ENCODE measurements around the gene TBX21.

TBX21 gene

DNA sequence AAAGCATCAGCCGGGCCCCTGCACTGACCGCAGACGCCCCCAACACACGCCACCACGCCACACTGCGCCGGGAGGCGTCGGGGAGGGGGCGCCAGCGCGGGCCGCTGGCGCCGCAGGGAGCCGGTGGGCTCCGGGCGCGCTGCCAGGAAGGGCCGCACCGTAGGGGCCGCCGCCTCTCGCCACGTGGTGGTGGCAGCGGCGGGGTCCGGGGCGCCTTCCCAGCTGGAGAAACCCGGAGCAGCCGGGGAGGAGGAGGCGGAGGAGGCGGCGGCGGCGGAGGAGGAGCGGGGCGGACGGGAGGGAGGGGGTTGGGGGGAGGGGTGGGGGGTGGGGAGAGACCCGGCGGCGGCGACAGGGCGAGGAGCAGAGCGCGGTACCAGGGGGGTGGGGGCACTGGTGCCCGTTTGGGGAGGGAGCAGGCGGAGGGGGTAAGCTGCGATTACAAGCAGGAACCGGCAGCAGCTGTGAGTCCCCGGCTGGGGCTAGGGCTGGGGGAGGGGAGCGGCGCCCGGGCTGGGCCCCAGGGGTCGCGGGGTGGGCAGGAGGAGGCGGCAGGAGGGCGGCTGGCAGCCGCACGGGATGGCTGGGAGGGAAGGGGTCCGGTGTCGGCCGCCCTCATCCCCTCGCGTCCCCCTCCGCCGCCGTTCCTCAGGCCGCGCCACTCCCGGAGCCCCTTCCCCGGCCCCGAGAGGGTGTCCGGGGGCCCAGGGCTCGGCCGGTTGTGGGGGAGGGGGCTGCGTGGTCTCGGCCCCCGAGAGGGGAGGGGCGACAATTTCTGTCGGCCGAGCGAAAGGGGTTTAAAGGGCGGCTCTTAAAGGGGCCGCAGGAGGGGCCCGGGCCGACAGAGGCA lies 39.1 kb upstream of the TBX21 start, which contains the start of gene TBKBP1:
TBKBP1 (plus strand) TSS at position 431 of the 850 bp plus-strand sequence. CDS start 1,952 bp downstream, outside the sequence.
- TF ChIP-seq, protein P1, sequence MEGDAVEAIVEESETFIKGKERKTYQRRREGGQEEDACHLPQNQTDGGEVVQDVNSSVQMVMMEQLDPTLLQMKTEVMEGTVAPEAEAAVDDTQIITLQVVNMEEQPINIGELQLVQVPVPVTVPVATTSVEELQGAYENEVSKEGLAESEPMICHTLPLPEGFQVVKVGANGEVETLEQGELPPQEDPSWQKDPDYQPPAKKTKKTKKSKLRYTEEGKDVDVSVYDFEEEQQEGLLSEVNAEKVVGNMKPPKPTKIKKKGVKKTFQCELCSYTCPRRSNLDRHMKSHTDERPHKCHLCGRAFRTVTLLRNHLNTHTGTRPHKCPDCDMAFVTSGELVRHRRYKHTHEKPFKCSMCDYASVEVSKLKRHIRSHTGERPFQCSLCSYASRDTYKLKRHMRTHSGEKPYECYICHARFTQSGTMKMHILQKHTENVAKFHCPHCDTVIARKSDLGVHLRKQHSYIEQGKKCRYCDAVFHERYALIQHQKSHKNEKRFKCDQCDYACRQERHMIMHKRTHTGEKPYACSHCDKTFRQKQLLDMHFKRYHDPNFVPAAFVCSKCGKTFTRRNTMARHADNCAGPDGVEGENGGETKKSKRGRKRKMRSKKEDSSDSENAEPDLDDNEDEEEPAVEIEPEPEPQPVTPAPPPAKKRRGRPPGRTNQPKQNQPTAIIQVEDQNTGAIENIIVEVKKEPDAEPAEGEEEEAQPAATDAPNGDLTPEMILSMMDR (conservative IDR thresholded peaks at IDR 0.05; ENCODE audit: control insufficient read depth, insufficient read depth, low read depth, low read length), result no peak
- H3K4me3 ChIP-seq (ENCODE audit: control insufficient read depth, low read depth, low read length), result peak within 1 kb of the TSS; percentile 51
- DNase-seq (ENCODE audit: low read depth), result no peak

DNA sequence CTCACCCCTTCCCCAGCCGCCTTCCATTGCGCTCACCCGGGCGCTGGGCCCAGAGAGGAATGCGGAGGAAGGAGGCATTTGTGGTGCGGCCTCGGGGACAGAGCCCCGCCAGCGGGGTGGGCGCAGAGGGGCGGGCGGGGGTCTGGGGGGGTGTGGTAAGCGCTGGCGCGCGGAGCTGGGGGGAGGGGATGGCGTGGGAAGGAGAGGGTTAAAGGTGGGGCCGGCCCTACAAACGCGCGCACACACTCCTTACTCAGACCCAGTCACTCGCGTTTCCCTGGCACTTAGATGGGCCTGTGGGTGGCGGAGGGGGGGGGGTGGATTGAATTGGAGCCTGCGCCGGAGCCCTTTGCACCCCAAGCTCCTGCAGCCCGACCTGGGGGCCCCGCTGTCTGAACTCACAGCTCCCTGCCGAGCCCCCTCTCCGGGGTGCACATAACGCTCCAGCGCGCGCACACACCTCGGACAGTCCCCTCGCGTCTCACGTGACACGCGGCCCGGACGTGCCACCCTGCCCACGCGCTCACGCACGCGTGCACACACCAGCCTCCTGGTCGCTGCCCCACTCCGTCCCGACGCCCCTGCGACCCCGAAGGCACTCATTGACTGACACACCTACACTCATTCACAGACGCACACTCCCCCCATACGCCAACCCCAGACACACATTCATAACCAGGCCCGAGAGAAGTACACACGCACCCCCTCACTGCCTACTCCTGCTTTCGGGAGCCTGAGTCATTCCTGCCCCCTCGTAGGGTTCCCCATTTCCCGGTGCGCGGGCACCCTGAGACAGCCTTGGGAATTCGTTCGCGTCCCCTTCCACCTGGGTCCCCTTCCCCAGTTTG lies 38.2 kb upstream of the TBX21 start:
- peak; percentile 62 for DNase-seq (ENCODE audit: low read depth)
- TF ChIP-seq, protein P1 (conservative IDR thresholded peaks at IDR 0.05; ENCODE audit: control insufficient read depth, insufficient read depth, low read depth, low read length), result no peak
- H3K4me3 ChIP-seq (ENCODE audit: control insufficient read depth, low read depth, low read length), result peak overlapping the region; percentile 51

DNA sequence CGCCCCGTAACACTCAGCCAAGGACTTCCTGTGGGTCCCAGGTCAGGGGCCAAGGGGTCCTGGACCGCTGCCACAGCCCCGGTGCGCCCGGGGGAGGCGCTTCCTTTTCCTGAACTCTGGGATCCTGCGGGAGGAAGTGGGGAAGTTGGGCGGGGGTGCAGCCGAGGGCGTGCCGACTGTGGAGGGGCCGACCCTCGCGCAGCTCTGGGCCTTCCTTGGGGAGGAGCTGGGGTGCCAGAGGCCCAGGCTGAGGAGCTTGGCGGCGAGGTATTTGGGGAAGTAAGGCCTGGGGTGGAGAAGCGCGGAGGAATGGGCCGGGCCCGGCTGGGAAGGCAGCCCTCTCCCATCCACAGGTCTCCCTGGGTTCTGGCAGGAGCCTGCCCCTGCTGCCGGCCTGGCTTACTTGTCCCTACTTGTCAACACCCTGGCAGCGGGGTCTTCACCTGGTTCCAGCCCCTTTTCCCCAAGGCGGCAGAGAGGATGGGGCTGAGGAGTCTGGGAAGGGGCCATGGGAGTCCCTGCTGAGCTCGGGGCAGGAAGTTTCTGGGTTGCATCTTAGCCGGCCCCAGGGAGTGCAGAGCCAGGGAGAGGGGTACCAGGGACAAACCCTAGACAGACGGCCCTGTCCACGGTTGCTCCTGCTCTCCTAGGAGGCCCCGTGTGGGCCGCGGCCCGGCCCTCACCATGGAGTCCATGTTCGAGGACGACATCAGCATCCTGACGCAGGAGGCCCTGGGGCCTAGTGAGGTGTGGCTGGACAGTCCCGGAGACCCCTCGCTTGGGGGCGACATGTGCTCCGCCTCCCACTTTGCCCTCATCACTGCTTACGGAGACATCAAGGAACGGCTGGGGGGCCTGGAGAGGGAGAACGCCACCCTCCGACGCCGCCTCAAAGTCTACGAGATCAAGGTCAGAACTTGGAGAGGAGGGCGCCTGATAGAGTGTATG lies 37.3 kb upstream of the TBX21 start:
- peak overlapping the region; percentile 51 for H3K4me3 ChIP-seq (ENCODE audit: control insufficient read depth, low read depth, low read length)
- no peak for DNase-seq (ENCODE audit: low read depth)
- TF ChIP-seq, protein P1 (conservative IDR thresholded peaks at IDR 0.05; ENCODE audit: control insufficient read depth, insufficient read depth, low read depth, low read length), result no peak

DNA sequence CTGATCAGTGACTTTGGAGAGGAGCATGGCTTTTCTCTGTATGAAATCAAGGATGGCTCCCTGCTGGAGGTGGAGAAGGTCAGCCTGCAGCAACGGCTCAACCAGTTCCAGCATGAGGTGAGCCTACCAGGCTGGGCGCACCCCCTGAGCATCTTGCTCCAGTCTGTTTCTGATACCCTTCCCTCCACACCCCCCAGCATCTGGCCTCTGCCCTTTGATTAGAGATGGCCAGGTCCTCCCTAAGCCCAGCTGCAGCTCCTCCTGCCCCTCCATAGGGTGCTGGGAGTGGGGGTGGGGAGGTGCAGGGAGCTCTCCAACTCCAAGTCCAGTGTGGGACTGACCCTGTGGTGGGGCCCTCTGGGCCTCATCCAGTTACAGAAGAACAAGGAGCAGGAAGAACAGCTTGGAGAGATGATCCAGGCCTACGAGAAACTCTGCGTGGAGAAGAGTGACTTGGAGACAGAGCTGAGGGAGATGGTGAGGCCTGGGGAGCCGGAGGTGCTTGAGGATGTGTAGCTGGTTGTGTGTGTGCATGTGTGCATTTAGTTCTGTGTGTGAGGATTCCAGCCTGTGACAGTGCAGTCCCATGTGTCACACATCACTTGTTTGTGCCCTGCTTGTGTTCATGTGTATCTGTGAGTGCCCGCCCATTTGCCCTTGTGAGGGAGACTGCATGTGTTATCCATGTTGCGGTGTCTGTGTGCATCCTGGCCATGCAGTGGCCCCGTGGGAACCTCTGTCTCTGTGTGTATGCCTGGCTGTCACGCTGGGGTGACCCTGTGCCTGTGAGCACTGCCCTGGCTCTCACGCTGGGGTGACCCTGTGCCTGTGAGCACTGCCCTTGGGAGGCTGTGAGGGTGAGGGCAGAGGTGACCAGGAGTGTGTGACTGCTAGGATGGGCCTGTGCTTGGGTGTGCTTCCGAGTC lies 36.1 kb upstream of the TBX21 start:
- TF ChIP-seq, protein P1 (conservative IDR thresholded peaks at IDR 0.05; ENCODE audit: control insufficient read depth, insufficient read depth, low read depth, low read length), result no peak
- no peak for DNase-seq (ENCODE audit: low read depth)
- H3K4me3 ChIP-seq (ENCODE audit: control insufficient read depth, low read depth, low read length), result no peak overlapping the region

DNA sequence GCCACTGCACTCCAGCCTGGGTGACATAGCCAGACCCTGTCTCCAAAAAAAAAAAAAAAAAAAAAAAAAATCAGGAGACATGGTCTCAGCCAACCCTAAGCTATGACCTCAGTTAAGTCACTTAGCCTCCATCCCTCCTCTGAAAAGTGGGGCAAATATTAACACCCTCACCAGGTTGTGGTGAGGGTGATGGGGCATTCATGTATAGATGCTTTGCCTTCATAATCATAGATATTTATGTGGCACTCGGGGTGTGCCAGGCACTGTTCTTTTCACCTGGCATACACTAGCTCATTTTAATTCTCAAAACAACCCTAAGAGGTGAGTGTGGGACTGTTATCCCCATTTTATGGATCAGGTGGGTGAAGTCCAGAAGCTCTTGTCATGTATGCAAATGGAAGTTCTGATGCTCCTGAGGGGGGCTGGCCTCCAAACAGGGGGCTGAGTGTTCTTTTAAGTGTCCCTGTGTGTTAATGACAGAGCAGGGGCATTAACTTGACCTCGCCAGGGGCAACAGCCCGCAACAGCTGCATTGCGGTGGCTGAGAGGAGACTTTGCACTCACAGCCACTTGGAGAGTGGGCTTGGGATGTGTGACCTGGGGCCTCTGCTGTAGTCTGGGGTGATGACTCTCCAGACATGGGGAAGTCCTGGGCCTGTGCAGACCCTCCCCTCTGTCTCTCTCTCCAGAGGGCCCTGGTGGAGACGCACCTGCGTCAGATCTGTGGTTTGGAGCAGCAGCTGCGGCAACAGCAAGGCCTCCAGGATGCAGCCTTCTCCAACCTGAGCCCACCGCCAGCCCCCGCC lies 34.9 kb upstream of the TBX21 start:
- H3K4me3 ChIP-seq (ENCODE audit: control insufficient read depth, low read depth, low read length), result no peak overlapping the region
- no peak for DNase-seq (ENCODE audit: low read depth)
- TF ChIP-seq, protein P1 (conservative IDR thresholded peaks at IDR 0.05; ENCODE audit: control insufficient read depth, insufficient read depth, low read depth, low read length), result no peak
